ENCODE measurements around the gene LRMDA.

- TF ChIP-seq CTCF (IDR thresholded peaks at IDR 0.05) = no peak
- no peak for TF ChIP-seq POLR2A (IDR thresholded peaks at IDR 0.05)
These were observed 683.7 kb downstream of the LRMDA start for GRCh38 chr10:76115131-76115470.
